Testis (tissue), 3 donors: Measurements from ENCODE around the gene ABTB2. TPM values are rescaled to one million over a fixed set of nuclear protein-coding genes. Genes with fewer than 3 reads are reported as not detected.

Experiments
- DNase-seq: peaks from one replicate; pipeline ENCODE4 v3.0.0-alpha.2; 2019
- H3K27ac ChIP-seq, 2 donors: fragments of 200-600 bp; sonication (generic); one replicate each; pipeline ENCODE4 v1.5.1; 2019
- H3K27me3 ChIP-seq: fragments of 200-600 bp; sonication (generic); one replicate; pipeline ENCODE4 v1.5.1; 2019
- H3K36me3 ChIP-seq: fragments of 200-600 bp; sonication (generic); one replicate; pipeline ENCODE4 v1.5.1; 2017; ENCODE audit warnings: low read depth; ENCODE audit errors: missing control alignments
- H3K4me1 ChIP-seq: fragments of 200-600 bp; sonication (generic); one replicate; pipeline ENCODE4 v1.5.1; 2019
- H3K4me3 ChIP-seq, 2 donors: fragments of 200-600 bp; sonication (generic); one replicate each; pipeline ENCODE4 v1.5.1; 2017 to 2019
- H3K9me3 ChIP-seq: fragments of 200-600 bp; sonication (generic); one replicate; pipeline ENCODE4 v1.5.1; 2017
- POLR2A ChIP-seq: fragments of 450-650 bp; IDR thresholded peaks from one replicate; pipeline ENCODE4 v1.6.1; 2017; ENCODE audit warnings: antibody characterized with exemption, mild to moderate bottlenecking, moderate library complexity
- WGBS, 2 donors: methylation state at CpG; one replicate each; pipeline ENCODE4 v1.1.5; 2018; 5-methylcytosine and 5-hydroxymethylcytosine counted together
- intact Hi-C: fragments of 100-400 bp; cut with DNase I; formaldehyde crosslinking; loops from one replicate; pipeline ENCODE4 v1.15.1; 2023; ENCODE audit warnings: low total_unique reads
- polyA plus RNA-seq: library from polyadenylated mRNA; stranded (reverse); fragments of 350-450 nt; fragmentation: Illumina TruSeq; extraction: RNeasy Lipid Tissue Mini Kit (QIAGEN cat#74804); gene quantifications from one replicate; pipeline ENCODE4 v1.2.3, GENCODE V29; 2014; ENCODE audit warnings: low read depth, low replicate concordance; ENCODE audit not compliant: insufficient read depth
- total RNA-seq, 2 donors: library from RNA; depleted of rRNA; stranded (reverse); fragments of >200 nt; gene quantifications; one replicate each; pipeline ENCODE4 v1.2.3, GENCODE V29; 2016
- TF ChIP-seq, protein P1 (sequence below), 3 experiments: fragments of 450-650 bp in 2 of 3; fragments of 200-600 bp in 1 of 3; sonication (generic) in 1 of 3; IDR thresholded peaks; one replicate each; pipeline ENCODE4 v1.5.1; 2016 to 2019; ENCODE audit warnings: antibody characterized with exemption in 3 of 3, mild to moderate bottlenecking in 2 of 3, moderate library complexity in 1 of 3

Gene ABTB2
- total and polyA plus RNA-seq, 3 donors from 2014 or later: 5.8 to 12.1 (median 8.9) TPM

DNA sequence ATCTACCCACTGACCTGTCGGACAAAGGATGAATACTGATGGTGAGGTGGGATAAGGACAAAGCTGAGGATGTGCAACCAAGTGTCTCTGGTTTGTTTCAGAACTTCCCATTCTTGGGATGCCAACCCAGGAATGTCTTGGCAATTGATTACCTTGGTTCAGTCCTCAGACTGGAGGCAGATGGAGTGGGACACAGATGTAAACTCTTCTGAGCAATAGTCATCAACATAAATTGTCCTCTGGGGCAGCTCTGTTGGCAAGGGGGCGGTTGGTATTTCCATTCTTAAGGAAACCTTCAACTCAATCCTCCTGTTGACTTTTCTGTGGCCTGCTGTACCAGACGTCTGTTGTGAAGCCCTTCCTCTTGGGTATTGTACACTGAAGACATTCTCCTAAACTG is 6.8 kb downstream of the ABTB2 start:
- 77 to 89% methylated on average over 3 of the region's 3 CpGs for WGBS, 2 donors
- no peak for TF ChIP-seq POLR2A
- TF ChIP-seq, protein P1, sequence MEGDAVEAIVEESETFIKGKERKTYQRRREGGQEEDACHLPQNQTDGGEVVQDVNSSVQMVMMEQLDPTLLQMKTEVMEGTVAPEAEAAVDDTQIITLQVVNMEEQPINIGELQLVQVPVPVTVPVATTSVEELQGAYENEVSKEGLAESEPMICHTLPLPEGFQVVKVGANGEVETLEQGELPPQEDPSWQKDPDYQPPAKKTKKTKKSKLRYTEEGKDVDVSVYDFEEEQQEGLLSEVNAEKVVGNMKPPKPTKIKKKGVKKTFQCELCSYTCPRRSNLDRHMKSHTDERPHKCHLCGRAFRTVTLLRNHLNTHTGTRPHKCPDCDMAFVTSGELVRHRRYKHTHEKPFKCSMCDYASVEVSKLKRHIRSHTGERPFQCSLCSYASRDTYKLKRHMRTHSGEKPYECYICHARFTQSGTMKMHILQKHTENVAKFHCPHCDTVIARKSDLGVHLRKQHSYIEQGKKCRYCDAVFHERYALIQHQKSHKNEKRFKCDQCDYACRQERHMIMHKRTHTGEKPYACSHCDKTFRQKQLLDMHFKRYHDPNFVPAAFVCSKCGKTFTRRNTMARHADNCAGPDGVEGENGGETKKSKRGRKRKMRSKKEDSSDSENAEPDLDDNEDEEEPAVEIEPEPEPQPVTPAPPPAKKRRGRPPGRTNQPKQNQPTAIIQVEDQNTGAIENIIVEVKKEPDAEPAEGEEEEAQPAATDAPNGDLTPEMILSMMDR (IDR thresholded peaks at IDR 0.05): no peak
- Histone ChIP-seq H3K4me1 (peaks cover 11% of the 10 kb centered on the region), H3K27me3 (no peaks in the 10 kb centered on the region), H3K36me3 (no peaks in the 10 kb centered on the region), H3K4me3 (no peak overlapping the region), H3K27ac (no peak overlapping the region), H3K9me3 (no peaks in the 10 kb centered on the region)
- DNase-seq: no peak
- intact Hi-C loops: no loop called here

DNA sequence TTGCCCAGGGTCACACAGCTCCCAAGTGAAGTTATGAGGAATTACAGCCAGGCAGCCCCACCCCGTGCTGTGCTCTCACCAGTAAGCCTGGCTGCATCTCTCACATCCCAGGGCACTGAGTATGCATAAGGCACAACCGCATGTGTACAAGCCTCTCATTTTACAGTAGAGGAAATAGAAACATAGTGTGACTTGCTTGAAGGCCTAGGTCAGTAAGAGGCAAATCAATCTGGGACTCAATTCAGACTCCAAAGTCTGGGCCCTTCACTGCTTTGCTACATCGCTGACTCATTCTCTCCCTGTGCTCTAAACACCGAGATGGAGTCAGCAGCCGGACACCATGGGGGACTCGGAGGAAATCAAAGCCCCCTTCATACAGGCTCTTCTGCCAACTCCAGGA is 7.9 kb downstream of the ABTB2 start:
- Histone ChIP-seq H3K9me3 (no peaks in the 10 kb centered on the region), H3K4me1 (peaks cover 11% of the 10 kb centered on the region)

DNA sequence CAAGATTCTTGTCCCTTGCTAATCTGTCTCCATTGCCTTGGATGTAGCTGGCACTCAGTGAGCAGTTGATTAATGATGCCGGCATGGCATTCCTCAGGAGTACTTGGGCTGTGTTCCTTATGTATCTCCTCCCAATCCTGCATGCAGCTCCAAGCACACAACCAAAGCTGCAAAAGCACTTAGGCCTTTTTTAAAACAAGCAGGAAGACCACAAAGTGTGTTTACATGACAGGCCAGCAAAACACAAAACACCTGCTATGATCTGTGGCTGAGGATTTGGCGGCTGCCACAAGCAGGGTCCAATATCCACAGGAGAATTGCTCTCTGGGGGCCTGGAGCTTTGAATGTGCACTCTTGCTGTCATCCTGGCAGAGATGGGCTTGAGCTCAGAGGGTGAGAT is 8.9 kb downstream of the ABTB2 start:
- intact Hi-C loops: no loop called here
- no peaks in the 10 kb centered on the region for H3K36me3 ChIP-seq
- no peak overlapping the region for H3K4me3 ChIP-seq
- 65 to 66% methylated on average over 2 of the region's 2 CpGs for WGBS, 2 donors
- no peak for DNase-seq
- peaks cover 11% of the 10 kb centered on the region for H3K4me1 ChIP-seq
- H3K27me3 ChIP-seq: no peaks in the 10 kb centered on the region
- TF ChIP-seq POLR2A: no peak
- TF ChIP-seq, protein P1 (IDR thresholded peaks at IDR 0.05): no peak
- no peaks in the 10 kb centered on the region for H3K9me3 ChIP-seq
- no peak overlapping the region for H3K27ac ChIP-seq

More for the DNA sequence above, 7.9 kb downstream of the ABTB2 start:
- 85 to 94% methylated on average over 6 of the region's 6 CpGs for WGBS, 2 donors
- TF ChIP-seq POLR2A: no peak
- TF ChIP-seq, protein P1 (IDR thresholded peaks at IDR 0.05): no peak
- DNase-seq: no peak
- H3K4me3 ChIP-seq: no peak overlapping the region
- H3K27me3 ChIP-seq: no peaks in the 10 kb centered on the region
- intact Hi-C loops: no loop called here
- no peaks in the 10 kb centered on the region for H3K36me3 ChIP-seq
- H3K27ac ChIP-seq: no peak overlapping the region

DNA sequence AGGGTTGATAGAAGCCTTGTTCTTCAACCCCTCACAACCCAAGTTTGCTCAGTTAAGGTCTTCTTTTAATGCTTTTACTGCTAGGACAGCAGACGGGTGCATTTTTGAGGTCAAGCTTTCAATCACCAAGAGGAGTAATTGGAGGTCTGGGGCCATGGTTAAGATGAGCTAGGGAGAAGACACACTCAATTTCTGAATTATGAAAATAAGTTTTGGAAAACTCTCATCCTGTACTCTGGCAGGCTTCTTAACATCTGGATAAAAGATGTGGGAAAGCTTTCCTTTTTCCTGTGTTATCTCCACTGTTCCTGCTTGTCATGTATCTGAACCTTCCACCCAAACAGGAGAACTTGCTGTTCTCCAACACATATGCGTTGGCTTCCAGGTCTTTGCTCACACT is 9.7 kb downstream of the ABTB2 start:
- DNase-seq: no peak
- H3K4me1 ChIP-seq: peaks cover 11% of the 10 kb centered on the region
- H3K9me3 ChIP-seq: no peaks in the 10 kb centered on the region
- H3K27ac ChIP-seq: peak overlapping the region in 1 of 2 donors; percentile 2
- H3K27me3 ChIP-seq: no peaks in the 10 kb centered on the region
- no peak overlapping the region for H3K4me3 ChIP-seq
- no peak for TF ChIP-seq POLR2A
- TF ChIP-seq, protein P1 (IDR thresholded peaks at IDR 0.05): no peak
- intact Hi-C loops: no loop called here
- 46 to 55% methylated on average over 2 of the region's 2 CpGs for WGBS, 2 donors
- H3K36me3 ChIP-seq: no peaks in the 10 kb centered on the region

DNA sequence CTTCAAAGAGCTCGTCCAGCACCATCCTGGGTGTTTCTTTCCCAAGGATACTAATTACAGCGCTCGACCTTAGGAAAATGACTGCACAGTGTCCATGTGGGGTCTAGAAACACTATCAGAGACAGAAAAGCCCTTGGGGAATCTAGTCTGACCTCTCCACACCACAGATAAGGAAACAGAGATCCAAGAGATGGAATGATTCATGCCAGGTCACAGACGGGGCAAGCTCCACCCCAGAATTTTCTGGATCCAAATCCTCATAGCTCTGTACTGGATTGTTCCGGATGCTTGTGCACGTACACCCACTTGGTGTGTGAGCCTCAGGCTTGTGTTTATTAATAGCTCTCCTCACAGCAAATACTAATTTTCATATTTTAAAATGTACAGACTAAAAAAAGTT is 11.3 kb downstream of the ABTB2 start:
- intact Hi-C loops: no loop called here

More for the DNA sequence above, 11.3 kb downstream of the ABTB2 start:
- 52 to 57% methylated on average over 6 of the region's 6 CpGs for whole genome bisulfite sequencing, 2 donors
- Histone ChIP-seq H3K27me3 (no peaks in the 10 kb centered on the region), H3K4me3 (no peak overlapping the region), H3K9me3 (no peaks in the 10 kb centered on the region), H3K27ac (peak overlapping the region in 1 of 2 donors; percentile 44), H3K4me1 (peaks cover 18% of the 10 kb centered on the region), H3K36me3 (no peaks in the 10 kb centered on the region)
- TF ChIP-seq POLR2A: no peak
- TF ChIP-seq, protein P1 (IDR thresholded peaks at IDR 0.05): no peak
- DNase-seq: peak; percentile 34
